Progenitor cell of endocrine pancreas (in vitro differentiated cells): ENCODE measurements around the gene CHEK2. TPM values are rescaled to one million over a fixed set of nuclear protein-coding genes. Genes with fewer than 3 reads are reported as not detected.

Experiments used
- DNase-seq: peaks from one replicate; pipeline ENCODE4 v3.0.0; 2021; ENCODE audit warnings: low spot score; ENCODE audit not compliant: unreplicated experiment
- H3K27ac Mint-ChIP-seq: 2 replicates; pipeline ENCODE4 v1.8.0; 2021; ENCODE audit warnings: mild to moderate bottlenecking, moderate library complexity, mixed read lengths
- H3K27me3 Mint-ChIP-seq: 2 replicates; pipeline ENCODE4 v1.8.0; 2021; ENCODE audit warnings: mixed read lengths
- H3K36me3 Mint-ChIP-seq: 2 replicates; pipeline ENCODE4 v1.8.0; 2022; ENCODE audit warnings: mixed read lengths; ENCODE audit not compliant: insufficient read depth
- H3K4me1 Mint-ChIP-seq: 2 replicates; pipeline ENCODE4 v1.8.0; 2021; ENCODE audit warnings: low read depth, mixed read lengths
- H3K4me3 Mint-ChIP-seq: 2 replicates; pipeline ENCODE4 v1.8.0; 2021; ENCODE audit warnings: low read depth, mild to moderate bottlenecking, moderate library complexity, mixed read lengths
- H3K9me3 Mint-ChIP-seq: 2 replicates; pipeline ENCODE4 v1.8.0; 2021; ENCODE audit warnings: low read depth, mixed read lengths
- total RNA-seq: library from RNA; stranded (reverse); gene quantifications from 2 replicates; pipeline ENCODE4 v1.2.1, GENCODE V29; 2021
- TF ChIP-seq, protein P1 (sequence below): fragments of 200-600 bp; sonication (generic); IDR thresholded peaks from one replicate; pipeline ENCODE4 v1.5.0; 2021; ENCODE audit warnings: antibody characterized with exemption, mild to moderate bottlenecking; ENCODE audit not compliant: unreplicated experiment

The CHEK2 gene
- total RNA-seq, 1 donor from 2014 or later, result 25.6 TPM

DNA sequence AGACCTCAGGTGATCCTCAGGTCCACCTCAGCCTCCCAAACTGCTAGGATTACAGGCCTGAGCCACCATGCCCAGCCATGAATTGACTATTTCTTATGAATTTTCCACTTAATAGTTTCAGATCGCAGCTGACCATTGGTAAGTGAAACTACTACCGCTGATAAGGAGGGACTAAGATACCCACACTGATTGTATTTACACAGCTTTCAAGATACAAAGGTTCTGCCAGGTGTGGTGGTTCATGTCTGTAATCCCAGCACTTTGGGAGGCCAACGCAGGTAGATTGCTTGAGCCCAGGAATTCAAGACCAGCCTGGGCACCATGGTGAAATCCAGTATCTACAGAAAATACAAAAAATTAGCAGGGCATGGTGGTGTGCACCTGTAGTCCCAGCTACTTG lies 3.9 kb downstream of the CHEK2 start:
- no peak for DNase-seq
- Mint-ChIP-seq H3K9me3 (no peaks in the 10 kb centered on the region), H3K27me3 (no peaks in the 10 kb centered on the region), H3K36me3 (peaks cover 2% of the 10 kb centered on the region), H3K4me1 (peaks cover 22% of the 10 kb centered on the region), H3K27ac (peak overlapping the region; percentile 24), H3K4me3 (no peak overlapping the region)
- TF ChIP-seq, protein P1, sequence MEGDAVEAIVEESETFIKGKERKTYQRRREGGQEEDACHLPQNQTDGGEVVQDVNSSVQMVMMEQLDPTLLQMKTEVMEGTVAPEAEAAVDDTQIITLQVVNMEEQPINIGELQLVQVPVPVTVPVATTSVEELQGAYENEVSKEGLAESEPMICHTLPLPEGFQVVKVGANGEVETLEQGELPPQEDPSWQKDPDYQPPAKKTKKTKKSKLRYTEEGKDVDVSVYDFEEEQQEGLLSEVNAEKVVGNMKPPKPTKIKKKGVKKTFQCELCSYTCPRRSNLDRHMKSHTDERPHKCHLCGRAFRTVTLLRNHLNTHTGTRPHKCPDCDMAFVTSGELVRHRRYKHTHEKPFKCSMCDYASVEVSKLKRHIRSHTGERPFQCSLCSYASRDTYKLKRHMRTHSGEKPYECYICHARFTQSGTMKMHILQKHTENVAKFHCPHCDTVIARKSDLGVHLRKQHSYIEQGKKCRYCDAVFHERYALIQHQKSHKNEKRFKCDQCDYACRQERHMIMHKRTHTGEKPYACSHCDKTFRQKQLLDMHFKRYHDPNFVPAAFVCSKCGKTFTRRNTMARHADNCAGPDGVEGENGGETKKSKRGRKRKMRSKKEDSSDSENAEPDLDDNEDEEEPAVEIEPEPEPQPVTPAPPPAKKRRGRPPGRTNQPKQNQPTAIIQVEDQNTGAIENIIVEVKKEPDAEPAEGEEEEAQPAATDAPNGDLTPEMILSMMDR, result no peak

DNA sequence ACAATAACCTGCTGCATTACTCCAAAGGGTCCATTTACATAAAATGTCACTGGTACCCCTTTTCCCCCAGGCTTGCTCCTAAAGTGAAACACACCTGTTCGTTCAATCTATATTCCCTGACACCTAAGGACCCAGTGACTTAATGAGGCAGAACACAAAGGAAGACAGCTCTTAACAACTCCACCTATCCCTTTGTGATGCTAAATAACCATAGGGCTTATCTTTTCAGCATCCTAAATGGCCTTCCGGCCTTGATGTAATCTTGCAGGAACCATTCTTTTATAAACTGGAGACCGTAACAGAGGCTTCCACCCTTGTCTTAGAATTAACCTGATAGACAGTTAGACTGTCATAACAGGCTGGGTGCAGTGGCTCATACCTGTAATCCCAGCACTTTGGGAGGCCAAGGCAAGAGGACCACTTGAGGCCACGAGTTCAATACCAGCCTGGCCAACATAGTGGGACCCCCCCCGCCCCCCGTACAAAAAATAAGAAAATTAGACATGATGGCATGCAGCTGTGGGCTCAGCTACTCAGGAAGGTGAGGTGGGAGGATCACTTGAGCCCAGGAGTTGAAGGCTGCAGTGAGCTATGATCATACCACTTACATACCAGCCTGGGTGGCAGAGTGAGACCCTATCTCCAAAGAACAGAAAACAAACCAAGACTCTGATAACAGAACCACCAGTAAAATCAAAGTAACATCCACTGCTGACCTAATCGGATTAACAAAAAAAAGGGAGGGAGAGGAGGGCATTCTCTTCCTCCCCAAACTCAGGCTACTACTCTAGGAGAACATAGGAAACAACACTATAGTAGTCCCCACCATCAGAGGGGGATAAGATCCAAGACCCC lies 5.1 kb downstream of the CHEK2 start:
- TF ChIP-seq, protein P1, result no peak
- Mint-ChIP-seq H3K27me3 (no peaks in the 10 kb centered on the region), H3K4me3 (no peak overlapping the region), H3K27ac (no peak overlapping the region), H3K4me1 (peaks cover 18% of the 10 kb centered on the region), H3K9me3 (no peaks in the 10 kb centered on the region), H3K36me3 (peaks cover 3% of the 10 kb centered on the region)
- DNase-seq, result no peak

DNA sequence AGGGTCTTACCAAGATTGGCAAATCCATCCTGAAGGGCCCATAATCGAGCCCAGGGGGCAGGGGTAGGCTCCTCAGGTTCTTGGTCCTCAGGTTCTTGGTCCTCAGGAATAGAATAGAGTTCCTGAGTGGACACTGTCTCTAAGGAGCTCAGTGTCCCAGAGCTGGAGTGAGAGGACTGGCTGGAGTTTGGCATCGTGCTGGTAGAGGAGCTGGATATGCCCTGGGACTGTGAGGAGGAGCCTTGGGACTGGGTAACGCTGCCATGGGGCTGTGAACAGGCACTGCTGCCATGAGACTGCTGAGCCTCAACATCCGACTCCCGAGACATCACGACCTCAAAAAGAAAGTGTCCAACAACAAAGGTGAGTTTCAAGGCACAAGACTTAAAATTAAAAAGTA lies 7.2 kb downstream of the CHEK2 start:
- H3K27me3 Mint-ChIP-seq, result no peaks in the 10 kb centered on the region
- H3K4me1 Mint-ChIP-seq, result peaks cover 18% of the 10 kb centered on the region
- H3K9me3 Mint-ChIP-seq, result no peaks in the 10 kb centered on the region
- no peak overlapping the region for H3K4me3 Mint-ChIP-seq
- no peak for DNase-seq
- H3K36me3 Mint-ChIP-seq, result peaks cover 3% of the 10 kb centered on the region
- TF ChIP-seq, protein P1, result no peak
- no peak overlapping the region for H3K27ac Mint-ChIP-seq

DNA sequence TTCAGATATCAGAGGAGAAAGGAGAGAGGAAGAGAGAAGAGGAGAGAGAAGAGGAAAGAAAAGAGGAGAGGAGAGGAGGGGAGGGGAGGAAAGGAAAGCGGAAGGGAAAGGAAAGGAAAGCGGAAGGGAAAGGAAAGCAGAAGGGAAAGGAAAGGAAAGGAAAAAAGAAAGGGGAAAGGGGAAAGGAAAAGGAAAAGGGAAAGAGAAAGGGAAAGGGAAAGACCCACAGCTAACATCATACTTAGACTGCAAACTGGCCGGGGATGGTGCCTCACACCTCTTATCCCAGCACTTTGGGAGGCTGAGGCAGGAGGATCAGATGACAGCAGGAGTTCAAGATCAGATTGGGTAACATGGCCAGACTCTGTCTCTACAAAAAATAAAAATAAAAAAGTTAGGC lies 11.4 kb downstream of the CHEK2 start:
- Mint-ChIP-seq H3K9me3 (no peaks in the 10 kb centered on the region), H3K27ac (no peak overlapping the region), H3K4me3 (no peak overlapping the region), H3K36me3 (peaks cover 9% of the 10 kb centered on the region), H3K27me3 (no peaks in the 10 kb centered on the region), H3K4me1 (no peaks in the 10 kb centered on the region)
- no peak for DNase-seq
- TF ChIP-seq, protein P1, result no peak

DNA sequence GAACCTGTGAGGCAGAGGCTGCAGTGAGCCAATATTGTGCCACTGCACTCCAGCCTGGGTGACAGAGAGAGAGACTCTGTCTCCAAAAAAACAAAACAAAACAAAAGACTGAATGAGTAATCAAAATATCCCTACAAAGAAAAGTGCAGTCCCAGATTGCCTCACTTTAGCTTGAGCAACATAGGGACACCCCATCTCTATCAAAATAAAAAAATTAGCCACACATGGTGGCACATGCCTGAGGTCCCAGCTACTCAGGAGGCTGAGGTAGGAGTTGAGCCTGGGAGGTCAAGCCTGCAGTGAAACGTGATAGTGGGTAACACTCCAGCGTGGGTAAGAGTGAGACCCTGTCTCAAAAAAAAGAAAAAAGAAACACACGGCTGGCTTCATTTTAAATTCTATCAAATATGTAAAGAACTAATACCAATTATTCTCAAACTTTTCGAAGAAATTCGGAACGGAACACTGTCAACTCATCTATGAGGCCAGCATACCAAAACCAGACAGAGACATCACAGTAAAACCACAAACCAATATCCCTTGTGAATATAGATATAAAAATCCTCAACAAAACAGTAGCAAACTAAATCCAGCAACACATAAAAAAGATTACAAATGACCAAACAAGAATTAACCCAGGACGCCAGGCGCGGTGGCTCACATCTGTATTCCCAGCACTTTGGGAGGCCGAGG lies 12.9 kb downstream of the CHEK2 start:
- TF ChIP-seq, protein P1, result no peak
- Mint-ChIP-seq H3K9me3 (no peaks in the 10 kb centered on the region), H3K4me1 (no peaks in the 10 kb centered on the region), H3K27me3 (no peaks in the 10 kb centered on the region), H3K36me3 (peaks cover 13% of the 10 kb centered on the region), H3K27ac (peak overlapping the region; percentile 55), H3K4me3 (no peak overlapping the region)
- DNase-seq, result no peak
